ENCODE measurements around the gene SLC4A7. TPM values are rescaled to one million over a fixed set of nuclear protein-coding genes. Genes with fewer than 3 reads are reported as not detected.

The SLC4A7 gene
- total and polyA plus RNA-seq, 9 of the 15 experiments (the other 6 are each of a cell fraction or from before 2014, with no cell fraction given), result 1.7 to 13.6 (median 8.0) TPM

- no TSS peak for BruUV-seq (replicated peaks)
- Histone ChIP-seq H3K36me3 (ENCODE audit: control insufficient read depth, insufficient read depth, low read length) (no peaks in the 10 kb centered on the region), H3K4me3 (no peak overlapping the region), H3K27me3 (ENCODE audit: control insufficient read depth in 2 of 2, insufficient read depth in 2 of 2, low read length in 2 of 2) (no peaks in the 10 kb centered on the region), H3K4me1 (replicated peaks in 1 of 2; ENCODE audit: control insufficient read depth in 2 of 2, insufficient read depth in 2 of 2, low read length in 2 of 2) (no peaks in the 10 kb centered on the region), H3K79me2 (ENCODE audit: control insufficient read depth, insufficient read depth, low read length) (no peaks in the 10 kb centered on the region), H3K9ac (ENCODE audit: insufficient read depth in 1 of 2, low read depth in 2 of 2, low read length in 2 of 2) (no peak overlapping the region), H3K4me2 (ENCODE audit: insufficient read depth, low read length) (no peak overlapping the region), H3K9me3 (replicated peaks; ENCODE audit: control insufficient read depth, insufficient read depth, low read depth, low read length) (no peaks in the 10 kb centered on the region), H3K27ac (ENCODE audit: extremely low read depth, low read depth, low read length) (no peak overlapping the region), H4K20me1 (replicated peaks; ENCODE audit: control insufficient read depth, insufficient read depth, low read length) (no peaks in the 10 kb centered on the region), H2AFZ (ENCODE audit: low read depth, low read length) (no peak overlapping the region), H3K9me1 (ENCODE audit: control insufficient read depth, insufficient read depth, low read length) (no peaks in the 10 kb centered on the region)
- POLR2A ChIA-PET, result interaction anchor here (0.6 to 0.8 kb wide), 3 partner anchors 16 to 220 kb away, joined by 3 read pairs; no protein-coding TSS in a partner anchor
- WGBS (ENCODE audit: insufficient coverage, low coverage, missing lambda C conversion rate), result 21% methylated on average over 5 of the region's 5 CpGs
- in situ Hi-C loops (cut with MboI), result no loop called here
- FAIRE-seq (no peak), DNase-seq (ENCODE audit: extremely low read depth in 1 of 4, low spot score in 3 of 4) (no peak), ATAC-seq (no peak)
- CTCF ChIA-PET (ENCODE audit: low intra/inter-chr PET ratio), result no interaction called here
- no peak for TF ChIP-seq ZNF766 (CRISPR knock-in tag; conservative IDR thresholded peaks at IDR 0.05)
- TF ChIP-seq USF1 (CRISPR knock-in tag; IDR thresholded peaks at IDR 0.05), result no peak
- TF ChIP-seq KDM5B (IDR thresholded peaks at IDR 0.05; ENCODE audit: insufficient replicate concordance, low read depth, low read length), result no peak
- intact Hi-C loops (cut with micrococcal nuclease), result loop anchor here (5.0 kb wide), 1 partner anchor 336 kb away; no protein-coding TSS in a partner anchor
Measured at GRCh38 chr3:27468283-27468886, 15.8 kb downstream of the SLC4A7 start.

- in situ Hi-C loops (cut with MboI), result no loop called here
- 15% methylated on average over 3 of the region's 3 CpGs for WGBS (ENCODE audit: insufficient coverage, low coverage, missing lambda C conversion rate)
Measured at GRCh38 chr3:27467545-27467944, 16.6 kb downstream of the SLC4A7 start.

More at GRCh38 chr3:27467545-27467944, 16.6 kb downstream of the SLC4A7 start:
- no peaks in the 10 kb centered on the region for H3K79me2 ChIP-seq (ENCODE audit: control insufficient read depth, insufficient read depth, low read length)
- no peak overlapping the region for H3K9ac ChIP-seq (ENCODE audit: insufficient read depth in 1 of 2, low read depth in 2 of 2, low read length in 2 of 2)
- ATAC-seq (peak; percentile 58), DNase-seq (ENCODE audit: extremely low read depth in 1 of 4, low spot score in 3 of 4) (peak in 2 of 4 experiments; percentile 15 to 18), FAIRE-seq (peak; percentile 67)
- no peak overlapping the region for H3K4me3 ChIP-seq
- CTCF ChIA-PET (ENCODE audit: low intra/inter-chr PET ratio), result no interaction called here
- BruUV-seq (replicated peaks), result no TSS peak
- POLR2A ChIA-PET, result interaction anchor here (0.6 to 0.8 kb wide), 2 partner anchors 37 to 221 kb away, joined by 3 read pairs; no protein-coding TSS in a partner anchor
- no peak overlapping the region for H2AFZ ChIP-seq (ENCODE audit: low read depth, low read length)
- H3K27me3 ChIP-seq (ENCODE audit: control insufficient read depth in 2 of 2, insufficient read depth in 2 of 2, low read length in 2 of 2), result no peaks in the 10 kb centered on the region
- no peaks in the 10 kb centered on the region for H3K9me1 ChIP-seq (ENCODE audit: control insufficient read depth, insufficient read depth, low read length)
- intact Hi-C loops (cut with micrococcal nuclease), result loop anchor here (1.0 to 5.0 kb wide), 3 partner anchors 110 to 335 kb away; no protein-coding TSS in a partner anchor
- no peak overlapping the region for H3K27ac ChIP-seq (ENCODE audit: extremely low read depth, low read depth, low read length)
- H3K36me3 ChIP-seq (ENCODE audit: control insufficient read depth, insufficient read depth, low read length), result no peaks in the 10 kb centered on the region
- H3K4me1 ChIP-seq (replicated peaks in 1 of 2; ENCODE audit: control insufficient read depth in 2 of 2, insufficient read depth in 2 of 2, low read length in 2 of 2), result no peaks in the 10 kb centered on the region
- H3K9me3 ChIP-seq (replicated peaks; ENCODE audit: control insufficient read depth, insufficient read depth, low read depth, low read length), result no peaks in the 10 kb centered on the region
- H4K20me1 ChIP-seq (replicated peaks; ENCODE audit: control insufficient read depth, insufficient read depth, low read length), result no peaks in the 10 kb centered on the region
- TF ChIP-seq RAD21 (CRISPR knock-in tag; conservative IDR thresholded peaks at IDR 0.05 in 1 of 2, IDR thresholded peaks at IDR 0.05 in 1 of 2) (peak; percentile 42 to 50), ZNF277 (CRISPR knock-in tag; IDR thresholded peaks at IDR 0.05; ENCODE audit: borderline replicate concordance) (no peak), CTCF (IDR thresholded peaks at IDR 0.05 in 2 of 3, conservative IDR thresholded peaks at IDR 0.05 in 1 of 3; ENCODE audit: insufficient read depth in 2 of 3, low read depth in 1 of 3, low read length in 3 of 3) (peak in 2 of 3 experiments; percentile 29 to 37; a peak in 2 of 6 replicates)
- H3K4me2 ChIP-seq (ENCODE audit: insufficient read depth, low read length), result no peak overlapping the region
